ENCODE data around the gene CCDC149.

The CCDC149 gene

GRCh38 chr4:24892278-24892677 is 20.6 kb downstream of the CCDC149 start:
- peaks cover 0 to 16% (median 0%) of the 10 kb centered on the region in 11 experiments; a peak in 2 of 22 replicates for H3K36me3 ChIP-seq
- H3K9ac ChIP-seq = no peak overlapping the region
- H4K20me1 ChIP-seq = no peaks in the 10 kb centered on the region
- H3K27ac ChIP-seq = no peak overlapping the region
- H3K27me3 ChIP-seq = no peaks in the 10 kb centered on the region
- no peak overlapping the region for H3K4me3 ChIP-seq
- no peak for TF ChIP-seq Cebpa-rat (IDR thresholded peaks at IDR 0.05)
- no peaks in the 10 kb centered on the region for H3K9me3 ChIP-seq (replicated peaks in 1 of 11)
- peaks cover 6 to 15% (median 12%) of the 10 kb centered on the region in 10 experiments for H3K4me1 ChIP-seq
- H3K4me2 ChIP-seq = no peak overlapping the region

GRCh38 chr4:24890561-24891126 is 22.2 kb downstream of the CCDC149 start:
- Histone ChIP-seq H3K9ac (no peak overlapping the region), H3K9me3 (replicated peaks in 1 of 11) (no peaks in the 10 kb centered on the region), H3K27ac (no peak overlapping the region), H3K36me3 (peaks cover 0 to 13% (median 0%) of the 10 kb centered on the region in 11 experiments; a peak in 2 of 22 replicates), H3K4me2 (0 out of 22 replicates have a peak overlapping the region, but pooled peaks of 1 of the 11 experiments have one; percentile 4), H3K4me1 (0 out of 20 replicates have a peak, but pooled peaks cover 0 to 4% (median 0%) of the 10 kb centered on the region in 10 experiments), H4K20me1 (no peaks in the 10 kb centered on the region), H3K4me3 (no peak overlapping the region), H3K27me3 (no peaks in the 10 kb centered on the region)
- TF ChIP-seq Cebpa-rat (IDR thresholded peaks at IDR 0.05) = no peak

GRCh38 chr4:24889991-24890390 is 22.9 kb downstream of the CCDC149 start:
- H3K4me1 ChIP-seq = 0 out of 20 replicates have a peak, but pooled peaks cover 0 to 4% (median 0%) of the 10 kb centered on the region in 10 experiments
- H4K20me1 ChIP-seq = no peaks in the 10 kb centered on the region
- H3K27ac ChIP-seq = no peak overlapping the region
- no peak overlapping the region for H3K9ac ChIP-seq
- H3K4me3 ChIP-seq = no peak overlapping the region
- peaks cover 0 to 10% (median 0%) of the 10 kb centered on the region in 11 experiments; a peak in 2 of 22 replicates for H3K36me3 ChIP-seq
- 0 out of 22 replicates have a peak overlapping the region, but pooled peaks of 1 of the 11 experiments have one; percentile 4 for H3K4me2 ChIP-seq
- H3K9me3 ChIP-seq (replicated peaks in 1 of 11) = no peaks in the 10 kb centered on the region
- H3K27me3 ChIP-seq = no peaks in the 10 kb centered on the region
- no peak for TF ChIP-seq Cebpa-rat (IDR thresholded peaks at IDR 0.05)

GRCh38 chr4:24888475-24889344 is 24.1 kb downstream of the CCDC149 start:
- no peaks in the 10 kb centered on the region for H3K9me3 ChIP-seq (replicated peaks in 1 of 11)
- peaks cover 0 to 10% (median 0%) of the 10 kb centered on the region in 11 experiments; a peak in 2 of 22 replicates for H3K36me3 ChIP-seq
- H3K4me1 ChIP-seq = 0 out of 20 replicates have a peak, but pooled peaks cover 0 to 4% (median 0%) of the 10 kb centered on the region in 10 experiments
- no peak overlapping the region for H3K4me2 ChIP-seq
- no peak overlapping the region for H3K4me3 ChIP-seq
- TF ChIP-seq Cebpa-rat (IDR thresholded peaks at IDR 0.05) = no peak
- no peaks in the 10 kb centered on the region for H3K27me3 ChIP-seq
- H3K27ac ChIP-seq = no peak overlapping the region
- H4K20me1 ChIP-seq = no peaks in the 10 kb centered on the region
- H3K9ac ChIP-seq = no peak overlapping the region

GRCh38 chr4:24887881-24888430 is 24.9 kb downstream of the CCDC149 start:
- Histone ChIP-seq H3K27ac (no peak overlapping the region), H4K20me1 (no peaks in the 10 kb centered on the region), H3K9me3 (replicated peaks in 1 of 11) (no peaks in the 10 kb centered on the region), H3K4me2 (no peak overlapping the region), H3K27me3 (no peaks in the 10 kb centered on the region), H3K9ac (no peak overlapping the region), H3K4me3 (no peak overlapping the region), H3K4me1 (0 out of 20 replicates have a peak, but pooled peaks cover 0 to 4% (median 0%) of the 10 kb centered on the region in 10 experiments), H3K36me3 (peaks cover 0 to 10% (median 0%) of the 10 kb centered on the region in 11 experiments; a peak in 2 of 22 replicates)
- TF ChIP-seq Cebpa-rat (IDR thresholded peaks at IDR 0.05) = no peak

- peaks cover 0 to 5% (median 0%) of the 10 kb centered on the region in 11 experiments; a peak in 2 of 22 replicates for H3K36me3 ChIP-seq
- peaks cover 0 to 13% (median 4%) of the 10 kb centered on the region in 10 experiments; a peak in 8 of 20 replicates for H3K4me1 ChIP-seq
- no peak for TF ChIP-seq Cebpa-rat (IDR thresholded peaks at IDR 0.05)
- no peak overlapping the region for H3K27ac ChIP-seq
- H3K9me3 ChIP-seq (replicated peaks in 1 of 11) = no peaks in the 10 kb centered on the region
- no peak overlapping the region for H3K4me2 ChIP-seq
- H3K4me3 ChIP-seq = no peak overlapping the region
- no peaks in the 10 kb centered on the region for H4K20me1 ChIP-seq
- H3K9ac ChIP-seq = no peak overlapping the region
- H3K27me3 ChIP-seq = no peaks in the 10 kb centered on the region
Observed at GRCh38 chr4:24886596-24886995, 26.2 kb downstream of the CCDC149 start.

GRCh38 chr4:24885342-24885741 is 27.5 kb downstream of the CCDC149 start:
- TF ChIP-seq Cebpa-rat (IDR thresholded peaks at IDR 0.05) = no peak
- Histone ChIP-seq H3K27me3 (no peaks in the 10 kb centered on the region), H3K4me2 (no peak overlapping the region), H3K9me3 (replicated peaks in 1 of 11) (peaks cover 0 to 7% (median 0%) of the 10 kb centered on the region in 11 experiments; a peak in 3 of 22 replicates), H3K36me3 (no peaks in the 10 kb centered on the region; a peak in 1 of 22 replicates), H3K4me3 (no peak overlapping the region), H3K27ac (no peak overlapping the region), H3K9ac (no peak overlapping the region), H3K4me1 (peaks cover 0 to 24% (median 8%) of the 10 kb centered on the region in 10 experiments; a peak in 9 of 20 replicates), H4K20me1 (no peaks in the 10 kb centered on the region)

GRCh38 chr4:24884902-24885301 is 27.9 kb downstream of the CCDC149 start:
- no peak for TF ChIP-seq Cebpa-rat (IDR thresholded peaks at IDR 0.05)
- H3K9ac ChIP-seq = no peak overlapping the region
- H4K20me1 ChIP-seq = no peaks in the 10 kb centered on the region
- no peak overlapping the region for H3K4me2 ChIP-seq
- peaks cover 0 to 24% (median 8%) of the 10 kb centered on the region in 10 experiments; a peak in 9 of 20 replicates for H3K4me1 ChIP-seq
- H3K27me3 ChIP-seq = no peaks in the 10 kb centered on the region
- H3K27ac ChIP-seq = no peak overlapping the region
- H3K36me3 ChIP-seq = no peaks in the 10 kb centered on the region
- no peak overlapping the region for H3K4me3 ChIP-seq
- peaks cover 0 to 7% (median 0%) of the 10 kb centered on the region in 11 experiments; a peak in 3 of 22 replicates for H3K9me3 ChIP-seq (replicated peaks in 1 of 11)

Measured in BLaER1 treated with 17β-estradiol and CSF1 and Interleukin-3, amounts not matched to agents 10 nM and 100 nM (cell line).